OCI-LY7 (cell line): Measurements from ENCODE around the gene CDH6.

Experiments
- CTCF ChIP-seq: fragments of 200-600 bp; sonication (generic); conservative IDR thresholded peaks from 2 replicates; pipeline ENCODE4 v1.5.1; 2014; ENCODE audit warnings: mild to moderate bottlenecking, antibody characterized with exemption, low read length, moderate library complexity, mixed read lengths
- EZH2phosphoT487 ChIP-seq: fragments of 200-600 bp; sonication (generic); IDR thresholded peaks from 2 replicates; pipeline ENCODE4 v1.6.1; 2018; ENCODE audit warnings: low read depth, borderline replicate concordance, mild to moderate bottlenecking, mixed run types, antibody characterized with exemption, low read length, moderate library complexity, mixed read lengths

- no peak for TF ChIP-seq CTCF
- no peak for TF ChIP-seq EZH2phosphoT487
These were observed 27.5 kb downstream of the CDH6 start for GRCh38 chr5:31221001-31221400.
